ENCODE results near the gene BABAM2.
"Not testable (repeated sequence)": the region's sequence is repeated elsewhere in the genome, so short reads cannot be mapped to it uniquely, and the experiment has no call there.

Gene BABAM2

GRCh38 chr2:28332696-28333095 is 442.2 kb downstream of the BABAM2 start:
- DNase-seq (ENCODE audit: low read depth in 2 of 2) = no peak
- TF ChIP-seq CTCF (IDR thresholded peaks at IDR 0.05; ENCODE audit: low read depth, low read length) = no peak
- H3K4me3 ChIP-seq (replicated peaks in 1 of 2; ENCODE audit: low read depth in 2 of 2, low read length in 2 of 2) = no peak overlapping the region

GRCh38 chr2:28333606-28334526 is 443.3 kb downstream of the BABAM2 start:
- no peak for TF ChIP-seq CTCF (IDR thresholded peaks at IDR 0.05; ENCODE audit: low read depth, low read length)
- H3K4me3 ChIP-seq (replicated peaks in 1 of 2; ENCODE audit: low read depth in 2 of 2, low read length in 2 of 2) = no peak overlapping the region
- peak in 1 of 2 donors; percentile 34 for DNase-seq (ENCODE audit: low read depth in 2 of 2)

- DNase-seq (ENCODE audit: low read depth in 2 of 2) = no peak
- no peak for TF ChIP-seq CTCF (IDR thresholded peaks at IDR 0.05; ENCODE audit: low read depth, low read length)
- H3K4me3 ChIP-seq (replicated peaks in 1 of 2; ENCODE audit: low read depth in 2 of 2, low read length in 2 of 2) = no peak overlapping the region
Observed at GRCh38 chr2:28334527-28334894, 444.0 kb downstream of the BABAM2 start.

GRCh38 chr2:28335265-28335664 is 444.7 kb downstream of the BABAM2 start:
- not testable (repeated sequence) for DNase-seq (ENCODE audit: low read depth in 2 of 2); H3K4me3 ChIP-seq (replicated peaks in 1 of 2; ENCODE audit: low read depth in 2 of 2, low read length in 2 of 2)

- H3K4me3 ChIP-seq (replicated peaks in 1 of 2; ENCODE audit: low read depth in 2 of 2, low read length in 2 of 2) = no peak overlapping the region
- no peak for DNase-seq (ENCODE audit: low read depth in 2 of 2)
- no peak for TF ChIP-seq CTCF (IDR thresholded peaks at IDR 0.05; ENCODE audit: low read depth, low read length)
Observed at GRCh38 chr2:28335666-28336065, 445.1 kb downstream of the BABAM2 start.

GRCh38 chr2:28336264-28336980 is 445.9 kb downstream of the BABAM2 start:
- no peak for DNase-seq (ENCODE audit: low read depth in 2 of 2)
- no peak for TF ChIP-seq CTCF (IDR thresholded peaks at IDR 0.05; ENCODE audit: low read depth, low read length)

GRCh38 chr2:28336982-28337627 is 446.6 kb downstream of the BABAM2 start:
- DNase-seq (ENCODE audit: low read depth in 2 of 2) = no peak
- H3K4me3 ChIP-seq (replicated peaks in 1 of 2; ENCODE audit: low read depth in 2 of 2, low read length in 2 of 2) = no peak overlapping the region
- no peak for TF ChIP-seq CTCF (IDR thresholded peaks at IDR 0.05; ENCODE audit: low read depth, low read length)

More at GRCh38 chr2:28336264-28336980, 445.9 kb downstream of the BABAM2 start:
- H3K4me3 ChIP-seq (replicated peaks in 1 of 2; ENCODE audit: low read depth in 2 of 2, low read length in 2 of 2) = no peak overlapping the region

Data from cardiac fibroblast (primary cell).